GM12892 (cell line): ENCODE data around the gene TMEM42.
"Not testable (repeated sequence)": the region's sequence is repeated elsewhere in the genome, so short reads cannot be mapped to it uniquely, and the experiment has no call there.

Experiments
- POLR2A ChIP-seq: IDR thresholded peaks from 2 replicates; pipeline ENCODE4 v1.6.1; 2011; ENCODE audit warnings: low read depth, low read length, control low read depth
- POLR2AphosphoS5 ChIP-seq: IDR thresholded peaks from 2 replicates; pipeline ENCODE4 v1.6.1; 2011; ENCODE audit warnings: low read depth, low read length, control low read depth
- TAF1 ChIP-seq: IDR thresholded peaks from 2 replicates; pipeline ENCODE4 v1.6.1; 2011; ENCODE audit warnings: low read depth, mild to moderate bottlenecking, control low read depth, low read length, borderline replicate concordance

- not testable (repeated sequence) for TF ChIP-seq TAF1, POLR2A, POLR2AphosphoS5
Observed at GRCh38 chr3:44816334-44816733, 45.4 kb upstream of the TMEM42 start.
